B cell (primary cell): ENCODE data around the gene ITGA7. TPM values are rescaled to one million over a fixed set of nuclear protein-coding genes. Genes with fewer than 3 reads are reported as not detected.

Experiments
- ATAC-seq: fragments of 200-7000 bp; cut with Tn5 transposase; one replicate; pipeline ENCODE4 v1.10.0; 2021; ENCODE audit warnings: low read depth, mild to moderate bottlenecking, moderate number of reproducible peaks, moderate library complexity
- CTCF ChIA-PET: fragments of 350-600 bp; sonication (Branson Sonifier 250); formaldehyde crosslinking; loops from one replicate; lab custom pipeline; 2021; ENCODE audit warnings: antibody characterized with exemption, inconsistent platforms; lab: Charles Lee
- POLR2A ChIA-PET: fragments of 350-600 bp; sonication (Branson Sonifier 250); formaldehyde crosslinking; loops from one replicate; lab custom pipeline; 2021; ENCODE audit warnings: antibody characterized with exemption; lab: Charles Lee
- DNase-seq: peaks from one replicate; pipeline ENCODE4 v3.0.0; 2013
- H2AFZ ChIP-seq: 2 replicates; pipeline ENCODE4 v1.6.1; 2012; ENCODE audit warnings: mild to moderate bottlenecking, low read depth, low read length; ENCODE audit not compliant: insufficient read depth, poor library complexity, severe bottlenecking
- H3K27ac ChIP-seq, 2 donors: 1 replicate in 1 of 2; 2 replicates in 1 of 2; pipeline ENCODE4 v1.5.1; 2012 to 2013; ENCODE audit warnings: low read length in 2 of 2, mild to moderate bottlenecking in 2 of 2, moderate library complexity in 1 of 2
- H3K27me3 ChIP-seq, 4 experiments: fragments of 200-600 bp in 1 of 4; sonication (generic) in 1 of 4; replicated peaks in 1 of 4; 1 replicate in 2 of 4; 2 replicates in 2 of 4; pipeline versions ENCODE4 v1.6.1 to v1.7.0; 2013 to 2016; ENCODE audit warnings: low read length in 3 of 4, mild to moderate bottlenecking in 2 of 4, mixed read lengths in 1 of 4, moderate library complexity in 1 of 4; ENCODE audit not compliant: insufficient read depth in 4 of 4, control insufficient read depth in 3 of 4; ENCODE audit errors: control extremely low read depth in 1 of 4
- H3K36me3 ChIP-seq, 2 experiments: replicated peaks in 1 of 2; 1 replicate in 1 of 2; 2 replicates in 1 of 2; pipeline versions ENCODE4 v1.6.1 to v1.7.1; 2013; ENCODE audit warnings: low read length in 1 of 2; ENCODE audit not compliant: insufficient read depth in 2 of 2, control insufficient read depth in 1 of 2; ENCODE audit errors: control extremely low read depth in 1 of 2, extremely low read depth in 1 of 2
- H3K4me1 ChIP-seq, 2 donors: fragments of 200-600 bp in 1 of 2; sonication (generic) in 1 of 2; 1 replicate in 1 of 2; 2 replicates in 1 of 2; pipeline versions ENCODE4 v1.5.1 to v1.6.1; 2013 to 2017; ENCODE audit warnings: low read length in 2 of 2; ENCODE audit not compliant: control insufficient read depth in 2 of 2, insufficient read depth in 2 of 2
- H3K4me2 ChIP-seq: replicated peaks from 2 replicates; pipeline ENCODE3; 2012; ENCODE audit warnings: mild to moderate bottlenecking, low read depth, low read length; ENCODE audit not compliant: poor library complexity, severe bottlenecking
- H3K4me3 ChIP-seq, 5 experiments: fragments of 200-600 bp in 1 of 5; sonication (generic) in 1 of 5; 1 replicate in 3 of 5; 2 replicates in 2 of 5; pipeline versions ENCODE4 v1.5.1 to v1.7.0; 2011 to 2016; ENCODE audit warnings: low read length in 4 of 5, mild to moderate bottlenecking in 4 of 5, low read depth in 2 of 5, control low read depth in 1 of 5, moderate library complexity in 1 of 5; ENCODE audit not compliant: insufficient read depth in 1 of 5; ENCODE audit errors: control extremely low read depth in 1 of 5, extremely low read depth in 1 of 5
- H3K79me2 ChIP-seq: fragments of 200-600 bp; sonication (generic); one replicate; pipeline ENCODE4 v1.6.0; 2016; ENCODE audit warnings: low read length; ENCODE audit not compliant: control insufficient read depth, insufficient read depth
- H3K9ac ChIP-seq: fragments of 200-600 bp; sonication (generic); 2 replicates; pipeline ENCODE4 v1.6.1; 2017; ENCODE audit warnings: mild to moderate bottlenecking, low read length, moderate library complexity
- H3K9me3 ChIP-seq, 3 donors: one replicate each; pipeline versions ENCODE4 v1.6.1 to v1.7.1; 2013; ENCODE audit warnings: low read length in 2 of 3; ENCODE audit not compliant: control insufficient read depth in 2 of 3, insufficient read depth in 1 of 3; ENCODE audit errors: control extremely low read depth in 1 of 3
- H4K20me1 ChIP-seq: 2 replicates; pipeline ENCODE4 v1.6.0; 2012; ENCODE audit warnings: mild to moderate bottlenecking, low read length; ENCODE audit not compliant: insufficient read depth, control insufficient read depth, poor library complexity, severe bottlenecking
- H3K27ac Mint-ChIP-seq: one replicate; pipeline ENCODE4 v1.8.0; 2021; ENCODE audit warnings: mixed read lengths
- H3K27me3 Mint-ChIP-seq: one replicate; pipeline ENCODE4 v1.8.0; 2021; ENCODE audit warnings: mixed read lengths
- H3K4me1 Mint-ChIP-seq: one replicate; pipeline ENCODE4 v1.8.0; 2021; ENCODE audit warnings: mixed read lengths
- H3K4me3 Mint-ChIP-seq: one replicate; pipeline ENCODE4 v1.8.0; 2021; ENCODE audit warnings: mixed read lengths
- H3K9me3 Mint-ChIP-seq: one replicate; pipeline ENCODE4 v1.8.0; 2022; ENCODE audit warnings: mixed read lengths; ENCODE audit not compliant: insufficient read depth
- EZH2 ChIP-seq: IDR thresholded peaks from 2 replicates; pipeline ENCODE4 v1.6.1; 2012; ENCODE audit warnings: borderline replicate concordance, low read depth, mild to moderate bottlenecking, moderate library complexity, low read length; ENCODE audit not compliant: insufficient read depth, poor library complexity, severe bottlenecking
- WGBS: methylation state at CpG from one replicate; pipeline ENCODE4 v1.1.5; 2013; ENCODE audit warnings: missing lambda C conversion rate; ENCODE audit not compliant: insufficient coverage; 5-methylcytosine and 5-hydroxymethylcytosine counted together
- intact Hi-C: fragments of 100-400 bp; cut with micrococcal nuclease; formaldehyde crosslinking; loops from one replicate; pipeline ENCODE4 v1.10.0; 2022
- polyA plus RNA-seq: library from polyadenylated mRNA; depleted of rRNA; stranded (reverse); fragments of >200 nt; gene quantifications from 2 replicates; pipeline ENCODE4 v1.2.3, GENCODE V29; 2012
- total RNA-seq, 2 donors: library from RNA; stranded (reverse); fragments of 120-200 nt in 1 of 2; gene quantifications; 1 replicate in 1 of 2; 2 replicates in 1 of 2; pipeline versions ENCODE4 v1.2.3 to v1.2.4, GENCODE V29; 2013 to 2022
- TF ChIP-seq, protein P1 (sequence below): fragments of 200-600 bp; IDR thresholded peaks from one replicate; pipeline ENCODE4 v1.8.0; 2022; ENCODE audit warnings: antibody characterized with exemption, mild to moderate bottlenecking

ITGA7 gene
- total and polyA plus RNA-seq, 2 donors (not counting 1 experiment from before 2014, with no cell fraction given) = 2.4 to 3.3 TPM

DNA sequence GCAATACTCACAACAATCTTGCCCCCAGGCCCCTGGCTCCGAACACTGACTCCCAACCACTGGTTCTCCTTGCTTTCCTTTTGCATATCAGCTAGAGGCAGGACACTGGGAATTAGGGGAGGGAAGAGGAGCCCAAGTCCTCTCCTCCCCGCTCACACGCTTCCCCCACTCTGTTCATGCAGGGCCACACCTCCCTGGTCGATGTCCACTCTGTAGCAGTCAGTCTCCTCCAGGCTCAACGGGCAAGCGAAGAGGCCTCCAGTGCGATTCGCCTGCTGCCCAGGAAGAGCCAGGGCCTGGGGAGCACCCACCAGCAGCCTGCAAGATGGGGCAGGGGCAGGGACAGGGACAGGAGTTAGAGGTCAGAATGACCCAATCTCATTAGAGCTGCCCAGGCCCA, 4.8 kb downstream of the ITGA7 start:
- Histone ChIP-seq H3K79me2 (no peaks in the 10 kb centered on the region), H2AFZ (no peak overlapping the region), H3K27me3 (peaks cover 0 to 12% (median 3%) of the 10 kb centered on the region in 4 experiments), H3K9me3 (no peaks in the 10 kb centered on the region), H3K9ac (no peak overlapping the region), H3K36me3 (no peaks in the 10 kb centered on the region), H3K4me2 (no peak overlapping the region), H3K4me1 (peaks cover 7 to 9% of the 10 kb centered on the region in 2 donors), H3K27ac (no peak overlapping the region), H4K20me1 (no peaks in the 10 kb centered on the region), H3K4me3 (no peak overlapping the region)
- peaks cover 3% of the 10 kb centered on the region for H3K27me3 Mint-ChIP-seq
- WGBS = 92% methylated on average over 6 of the region's 8 CpGs
- POLR2A ChIA-PET = no interaction called here
- no peaks in the 10 kb centered on the region for H3K9me3 Mint-ChIP-seq
- no peak overlapping the region for H3K4me3 Mint-ChIP-seq
- no peak for DNase-seq
- no peak overlapping the region for H3K27ac Mint-ChIP-seq
- H3K4me1 Mint-ChIP-seq = peaks cover 13% of the 10 kb centered on the region
- ATAC-seq = no peak
- CTCF ChIA-PET = no interaction called here
- intact Hi-C loops = no loop called here
- TF ChIP-seq, protein P1, sequence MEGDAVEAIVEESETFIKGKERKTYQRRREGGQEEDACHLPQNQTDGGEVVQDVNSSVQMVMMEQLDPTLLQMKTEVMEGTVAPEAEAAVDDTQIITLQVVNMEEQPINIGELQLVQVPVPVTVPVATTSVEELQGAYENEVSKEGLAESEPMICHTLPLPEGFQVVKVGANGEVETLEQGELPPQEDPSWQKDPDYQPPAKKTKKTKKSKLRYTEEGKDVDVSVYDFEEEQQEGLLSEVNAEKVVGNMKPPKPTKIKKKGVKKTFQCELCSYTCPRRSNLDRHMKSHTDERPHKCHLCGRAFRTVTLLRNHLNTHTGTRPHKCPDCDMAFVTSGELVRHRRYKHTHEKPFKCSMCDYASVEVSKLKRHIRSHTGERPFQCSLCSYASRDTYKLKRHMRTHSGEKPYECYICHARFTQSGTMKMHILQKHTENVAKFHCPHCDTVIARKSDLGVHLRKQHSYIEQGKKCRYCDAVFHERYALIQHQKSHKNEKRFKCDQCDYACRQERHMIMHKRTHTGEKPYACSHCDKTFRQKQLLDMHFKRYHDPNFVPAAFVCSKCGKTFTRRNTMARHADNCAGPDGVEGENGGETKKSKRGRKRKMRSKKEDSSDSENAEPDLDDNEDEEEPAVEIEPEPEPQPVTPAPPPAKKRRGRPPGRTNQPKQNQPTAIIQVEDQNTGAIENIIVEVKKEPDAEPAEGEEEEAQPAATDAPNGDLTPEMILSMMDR = no peak
- no peak for TF ChIP-seq EZH2

DNA sequence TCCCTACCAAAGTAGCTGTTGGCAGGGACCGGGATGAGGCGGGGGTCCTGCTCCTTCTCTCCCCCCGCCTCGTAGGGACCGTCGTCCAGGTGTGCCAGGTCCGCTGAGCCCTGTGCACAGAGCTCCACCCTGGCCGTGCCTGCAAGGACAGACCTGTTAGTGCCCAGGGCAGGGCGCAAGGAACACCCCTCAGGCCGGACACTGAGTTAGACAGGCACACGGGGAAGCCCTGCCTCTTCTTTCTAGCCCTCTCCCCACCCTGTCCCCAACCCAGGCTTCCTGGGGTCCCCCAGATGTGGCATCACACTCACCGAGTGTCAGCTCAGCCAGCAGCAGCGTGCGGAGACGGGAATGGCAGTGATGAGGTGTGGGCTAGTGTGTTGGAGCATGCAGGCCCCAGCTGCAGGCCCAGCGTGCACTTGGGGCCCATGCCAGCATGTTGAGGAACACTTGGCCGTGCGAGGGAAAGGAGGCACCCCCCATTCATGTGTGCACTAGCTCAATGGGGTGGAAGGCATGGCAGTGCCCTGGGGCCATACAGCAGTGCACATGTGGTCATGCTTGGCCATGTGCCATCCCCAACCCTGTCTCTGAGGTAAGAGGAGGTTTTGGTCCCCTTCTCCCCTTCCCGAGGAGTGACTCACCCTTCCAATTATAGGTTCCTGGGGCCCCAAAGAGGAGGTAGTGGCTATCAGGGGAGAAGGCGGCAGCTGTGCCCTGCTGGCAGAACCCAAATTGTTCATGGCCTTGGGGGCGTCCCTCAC, 7.3 kb downstream of the ITGA7 start:
- no peak overlapping the region for H3K4me2 ChIP-seq
- no peak overlapping the region for H2AFZ ChIP-seq
- Mint-ChIP-seq H3K4me3 (no peak overlapping the region), H3K27me3 (no peaks in the 10 kb centered on the region), H3K9me3 (no peaks in the 10 kb centered on the region), H3K27ac (no peak overlapping the region), H3K4me1 (no peaks in the 10 kb centered on the region)
- ATAC-seq = no peak
- no peak overlapping the region for H3K9ac ChIP-seq
- no peaks in the 10 kb centered on the region for H3K4me1 ChIP-seq
- ChIA-PET CTCF (interaction anchor here (0.8 kb wide), 1 partner anchor 11 kb away, joined by 3 read pairs; no protein-coding TSS in a partner anchor), POLR2A (no interaction called here)
- no peaks in the 10 kb centered on the region for H4K20me1 ChIP-seq
- H3K9me3 ChIP-seq = no peaks in the 10 kb centered on the region
- no peak overlapping the region for H3K4me3 ChIP-seq
- no peak overlapping the region for H3K27ac ChIP-seq
- no peak for DNase-seq
- intact Hi-C loops = no loop called here
- no peaks in the 10 kb centered on the region for H3K36me3 ChIP-seq
- no peaks in the 10 kb centered on the region for H3K79me2 ChIP-seq
- no peak for TF ChIP-seq EZH2
- TF ChIP-seq, protein P1 = no peak
- WGBS = 95% methylated on average over 18 of the region's 21 CpGs
- H3K27me3 ChIP-seq = peaks cover 0 to 3% (median 0%) of the 10 kb centered on the region in 4 experiments
